ENCODE results near the gene DCUN1D5.

The DCUN1D5 gene

GRCh38 chr11:103078710-103079109, 13.2 kb downstream of the DCUN1D5 start:
- TF ChIP-seq CTCF (IDR thresholded peaks at IDR 0.05; ENCODE audit: extremely low read depth, missing control alignments) = no peak
- DNase-seq (ENCODE audit: low spot score) = no peak

GRCh38 chr11:103077554-103077953, 14.4 kb downstream of the DCUN1D5 start:
- DNase-seq (ENCODE audit: low spot score) = no peak
- TF ChIP-seq CTCF (IDR thresholded peaks at IDR 0.05; ENCODE audit: extremely low read depth, missing control alignments) = no peak

- no peak for TF ChIP-seq CTCF (IDR thresholded peaks at IDR 0.05; ENCODE audit: extremely low read depth, missing control alignments)
- DNase-seq (ENCODE audit: low spot score) = no peak
Observed at GRCh38 chr11:103076361-103076760, 15.6 kb downstream of the DCUN1D5 start.

- no peak for TF ChIP-seq CTCF (IDR thresholded peaks at IDR 0.05; ENCODE audit: extremely low read depth, missing control alignments)
- DNase-seq (ENCODE audit: low spot score) = no peak
Observed at GRCh38 chr11:103071008-103071407, 21.0 kb downstream of the DCUN1D5 start.

GRCh38 chr11:103070142-103070541, 21.8 kb downstream of the DCUN1D5 start:
- TF ChIP-seq CTCF (IDR thresholded peaks at IDR 0.05; ENCODE audit: extremely low read depth, missing control alignments) = no peak
- no peak for DNase-seq (ENCODE audit: low spot score)

- TF ChIP-seq CTCF (IDR thresholded peaks at IDR 0.05; ENCODE audit: extremely low read depth, missing control alignments) = no peak
- no peak for DNase-seq (ENCODE audit: low spot score)
Observed at GRCh38 chr11:103069367-103069766, 22.6 kb downstream of the DCUN1D5 start.

- TF ChIP-seq CTCF (IDR thresholded peaks at IDR 0.05; ENCODE audit: extremely low read depth, missing control alignments) = no peak
- no peak for DNase-seq (ENCODE audit: low spot score)
Observed at GRCh38 chr11:103067118-103067517, 24.8 kb downstream of the DCUN1D5 start.

Data from GM20000 (cell line).